ENCODE measurements around the gene OR2J2.
"Not testable (repeated sequence)": the region's sequence is repeated elsewhere in the genome, so short reads cannot be mapped to it uniquely, and the experiment has no call there.

OR2J2 gene

DNA sequence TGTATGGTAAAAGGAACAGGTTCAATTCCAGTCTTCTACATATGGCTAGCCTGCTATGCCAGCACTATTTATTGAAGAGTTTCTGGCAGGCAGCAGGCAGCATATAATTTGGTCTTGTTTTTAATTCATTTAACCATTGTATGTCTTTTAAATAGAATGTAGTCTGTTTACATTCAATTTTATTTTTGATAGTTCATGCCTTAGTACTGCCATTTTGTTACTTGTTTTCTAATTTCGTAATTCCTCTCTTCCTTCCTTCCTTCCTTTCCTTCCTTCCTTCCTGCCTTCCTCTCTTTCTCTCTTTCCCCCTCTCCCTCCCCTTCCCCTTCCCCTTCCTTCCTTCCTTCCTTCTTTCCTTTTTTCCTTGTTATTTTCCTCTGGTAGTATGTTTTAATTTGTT is 17.6 kb upstream of the OR2J2 start:
- Histone ChIP-seq H3K9me3 (ENCODE audit: control insufficient read depth, low read length) (no peaks in the 10 kb centered on the region), H3K36me3 (ENCODE audit: control insufficient read depth, insufficient read depth, low read length) (no peaks in the 10 kb centered on the region), H3K4me1 (ENCODE audit: control insufficient read depth, insufficient read depth, low read length, poor library complexity, severe bottlenecking) (no peaks in the 10 kb centered on the region), H3K27ac (ENCODE audit: insufficient read depth, low read length, poor library complexity, severe bottlenecking) (no peak overlapping the region), H3K27me3 (replicated peaks; ENCODE audit: control insufficient read depth, insufficient read depth, low read length, poor library complexity, severe bottlenecking) (no peaks in the 10 kb centered on the region), H3K4me3 (ENCODE audit: insufficient read depth, low read depth, low read length, poor library complexity, severe bottlenecking) (no peak overlapping the region)
- no peak for DNase-seq

DNA sequence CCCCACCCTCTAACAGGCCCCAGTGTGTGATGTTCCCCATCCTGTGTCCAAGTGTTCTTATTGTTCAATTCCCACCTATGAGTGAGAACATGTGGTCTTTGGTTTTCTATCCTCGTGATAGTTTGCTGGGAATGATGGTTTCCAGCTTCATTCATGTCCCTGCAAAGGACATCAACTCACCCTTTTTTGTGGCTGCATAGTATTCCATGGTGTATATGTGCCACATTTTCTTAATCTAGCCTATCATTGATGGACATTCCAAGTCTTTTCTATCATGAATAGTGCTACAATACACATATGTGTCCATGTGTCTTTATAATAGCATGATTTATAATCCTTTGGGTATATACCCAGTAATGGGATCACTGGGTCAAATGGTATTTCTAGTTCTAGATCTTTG is 15.5 kb upstream of the OR2J2 start:
- not testable (repeated sequence) for H3K36me3 ChIP-seq (ENCODE audit: control insufficient read depth, insufficient read depth, low read length); H3K4me3 ChIP-seq (ENCODE audit: insufficient read depth, low read depth, low read length, poor library complexity, severe bottlenecking); H3K27ac ChIP-seq (ENCODE audit: insufficient read depth, low read length, poor library complexity, severe bottlenecking); DNase-seq; H3K4me1 ChIP-seq (ENCODE audit: control insufficient read depth, insufficient read depth, low read length, poor library complexity, severe bottlenecking); H3K9me3 ChIP-seq (ENCODE audit: control insufficient read depth, low read length); H3K27me3 ChIP-seq (replicated peaks; ENCODE audit: control insufficient read depth, insufficient read depth, low read length, poor library complexity, severe bottlenecking)

DNA sequence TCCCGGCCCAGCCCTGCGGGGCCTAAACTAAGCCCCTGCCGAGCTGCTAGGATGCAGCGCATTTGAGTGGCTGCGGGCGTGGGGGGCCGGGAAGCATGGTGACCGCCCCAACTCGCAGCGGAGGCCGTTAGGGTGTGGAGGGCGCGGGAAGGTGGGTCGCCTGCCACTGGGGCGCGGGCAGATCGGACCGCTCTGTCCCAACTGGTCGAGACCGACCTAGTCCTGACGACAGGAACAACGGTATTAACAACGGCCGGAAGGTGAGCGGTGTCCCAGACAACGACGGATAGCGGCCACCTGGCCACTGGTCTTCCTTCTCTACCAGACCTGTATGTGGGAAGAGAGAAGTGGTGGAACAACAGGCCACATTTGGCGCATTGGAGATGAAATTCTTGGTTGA is 10.8 kb upstream of the OR2J2 start:
- H3K27ac ChIP-seq (ENCODE audit: insufficient read depth, low read length, poor library complexity, severe bottlenecking); H3K36me3 ChIP-seq (ENCODE audit: control insufficient read depth, insufficient read depth, low read length); H3K4me3 ChIP-seq (ENCODE audit: insufficient read depth, low read depth, low read length, poor library complexity, severe bottlenecking); H3K4me1 ChIP-seq (ENCODE audit: control insufficient read depth, insufficient read depth, low read length, poor library complexity, severe bottlenecking); DNase-seq; H3K27me3 ChIP-seq (replicated peaks; ENCODE audit: control insufficient read depth, insufficient read depth, low read length, poor library complexity, severe bottlenecking); H3K9me3 ChIP-seq (ENCODE audit: control insufficient read depth, low read length): not testable (repeated sequence)

DNA sequence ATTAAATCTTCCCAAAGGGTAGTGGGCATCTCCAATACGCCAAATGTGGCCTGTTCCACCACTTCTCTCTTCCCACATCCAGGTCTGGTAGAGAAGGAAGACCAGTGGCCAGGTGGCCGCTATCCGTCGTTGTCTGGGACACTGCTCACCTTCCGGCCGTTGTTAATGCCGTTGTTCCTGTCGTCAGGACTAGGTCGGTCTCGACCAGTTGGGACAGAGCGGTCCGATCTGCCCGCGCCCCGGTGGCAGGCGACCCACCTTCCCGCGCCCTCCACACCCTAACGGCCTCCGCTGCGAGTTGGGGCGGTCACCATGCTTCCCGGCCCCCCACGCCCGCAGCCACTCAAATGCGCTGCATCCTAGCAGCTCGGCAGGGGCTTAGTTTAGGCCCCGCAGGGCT is 5.1 kb upstream of the OR2J2 start:
- H3K9me3 ChIP-seq (ENCODE audit: control insufficient read depth, low read length); H3K36me3 ChIP-seq (ENCODE audit: control insufficient read depth, insufficient read depth, low read length); H3K27me3 ChIP-seq (replicated peaks; ENCODE audit: control insufficient read depth, insufficient read depth, low read length, poor library complexity, severe bottlenecking); H3K4me1 ChIP-seq (ENCODE audit: control insufficient read depth, insufficient read depth, low read length, poor library complexity, severe bottlenecking); H3K4me3 ChIP-seq (ENCODE audit: insufficient read depth, low read depth, low read length, poor library complexity, severe bottlenecking); H3K27ac ChIP-seq (ENCODE audit: insufficient read depth, low read length, poor library complexity, severe bottlenecking); DNase-seq: not testable (repeated sequence)

DNA sequence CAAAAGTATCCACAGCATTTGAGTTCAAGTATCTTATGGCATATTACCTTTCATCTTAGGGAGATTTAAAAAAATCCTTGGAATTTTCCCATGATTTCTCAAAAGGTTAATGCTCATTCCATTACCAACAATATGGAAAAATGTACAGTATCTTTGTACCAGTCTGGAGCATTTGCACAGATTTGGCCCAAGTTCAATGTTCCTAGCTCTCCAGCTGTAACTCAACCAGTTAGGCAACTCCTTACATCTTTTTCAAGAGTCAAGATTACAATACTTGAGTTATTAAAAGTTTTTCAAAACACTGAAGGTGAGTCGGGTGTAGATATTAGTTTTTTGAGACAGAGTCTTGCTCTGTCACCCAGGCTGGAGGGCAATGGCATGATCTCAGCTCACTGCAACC is 1.0 kb downstream of the OR2J2 start:
- Histone ChIP-seq H3K27me3 (replicated peaks; ENCODE audit: control insufficient read depth, insufficient read depth, low read length, poor library complexity, severe bottlenecking) (no peaks in the 10 kb centered on the region), H3K27ac (ENCODE audit: insufficient read depth, low read length, poor library complexity, severe bottlenecking) (no peak overlapping the region), H3K9me3 (ENCODE audit: control insufficient read depth, low read length) (no peaks in the 10 kb centered on the region), H3K4me1 (ENCODE audit: control insufficient read depth, insufficient read depth, low read length, poor library complexity, severe bottlenecking) (no peaks in the 10 kb centered on the region), H3K36me3 (ENCODE audit: control insufficient read depth, insufficient read depth, low read length) (no peaks in the 10 kb centered on the region), H3K4me3 (ENCODE audit: insufficient read depth, low read depth, low read length, poor library complexity, severe bottlenecking) (no peak overlapping the region)
- DNase-seq, result no peak

DNA sequence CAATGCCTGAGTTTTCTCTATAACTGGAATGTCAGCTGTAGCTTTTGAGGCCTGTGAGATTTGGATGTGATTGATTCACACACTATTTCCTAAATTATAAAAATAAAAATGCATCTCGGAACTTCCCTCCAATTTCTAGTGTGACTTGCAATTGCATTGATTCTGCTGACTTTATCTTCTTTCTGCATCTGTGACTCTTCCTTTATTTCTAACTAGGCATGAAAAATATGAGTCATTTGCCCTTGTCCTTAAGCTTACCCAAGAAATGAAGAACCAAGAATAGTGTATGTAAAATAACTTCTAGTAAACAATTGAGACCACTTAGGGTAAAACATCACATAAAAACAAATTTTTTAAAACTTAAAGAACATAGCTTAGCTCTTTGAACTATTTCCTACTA is 12.9 kb downstream of the OR2J2 start:
- Histone ChIP-seq H3K4me1 (ENCODE audit: control insufficient read depth, insufficient read depth, low read length, poor library complexity, severe bottlenecking) (no peaks in the 10 kb centered on the region), H3K4me3 (ENCODE audit: insufficient read depth, low read depth, low read length, poor library complexity, severe bottlenecking) (no peak overlapping the region), H3K9me3 (ENCODE audit: control insufficient read depth, low read length) (no peaks in the 10 kb centered on the region), H3K27me3 (replicated peaks; ENCODE audit: control insufficient read depth, insufficient read depth, low read length, poor library complexity, severe bottlenecking) (peaks cover 3% of the 10 kb centered on the region), H3K27ac (ENCODE audit: insufficient read depth, low read length, poor library complexity, severe bottlenecking) (no peak overlapping the region), H3K36me3 (ENCODE audit: control insufficient read depth, insufficient read depth, low read length) (no peaks in the 10 kb centered on the region)
- no peak for DNase-seq

DNA sequence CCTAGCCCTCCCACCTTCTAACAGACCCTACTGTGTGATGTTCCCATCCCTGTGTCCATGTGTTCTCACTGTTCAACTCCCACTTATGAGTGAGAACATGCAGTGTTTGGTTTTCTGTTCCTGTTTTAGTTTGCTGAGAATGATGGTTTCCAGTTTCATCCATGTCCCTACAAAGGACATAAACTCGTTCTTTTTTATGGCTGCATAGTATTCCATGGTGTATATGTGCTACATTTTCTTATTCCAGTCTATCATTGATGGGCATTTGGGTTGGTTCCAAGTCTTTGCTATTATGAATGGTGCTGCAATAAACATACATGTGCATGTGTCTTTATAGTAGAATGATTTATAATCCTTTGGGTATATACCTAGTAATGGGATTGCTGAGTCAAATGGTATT is 18.0 kb downstream of the OR2J2 start:
- not testable (repeated sequence) for H3K9me3 ChIP-seq (ENCODE audit: control insufficient read depth, low read length); H3K27me3 ChIP-seq (replicated peaks; ENCODE audit: control insufficient read depth, insufficient read depth, low read length, poor library complexity, severe bottlenecking); H3K4me1 ChIP-seq (ENCODE audit: control insufficient read depth, insufficient read depth, low read length, poor library complexity, severe bottlenecking); DNase-seq; H3K4me3 ChIP-seq (ENCODE audit: insufficient read depth, low read depth, low read length, poor library complexity, severe bottlenecking); H3K36me3 ChIP-seq (ENCODE audit: control insufficient read depth, insufficient read depth, low read length); H3K27ac ChIP-seq (ENCODE audit: insufficient read depth, low read length, poor library complexity, severe bottlenecking)

DNA sequence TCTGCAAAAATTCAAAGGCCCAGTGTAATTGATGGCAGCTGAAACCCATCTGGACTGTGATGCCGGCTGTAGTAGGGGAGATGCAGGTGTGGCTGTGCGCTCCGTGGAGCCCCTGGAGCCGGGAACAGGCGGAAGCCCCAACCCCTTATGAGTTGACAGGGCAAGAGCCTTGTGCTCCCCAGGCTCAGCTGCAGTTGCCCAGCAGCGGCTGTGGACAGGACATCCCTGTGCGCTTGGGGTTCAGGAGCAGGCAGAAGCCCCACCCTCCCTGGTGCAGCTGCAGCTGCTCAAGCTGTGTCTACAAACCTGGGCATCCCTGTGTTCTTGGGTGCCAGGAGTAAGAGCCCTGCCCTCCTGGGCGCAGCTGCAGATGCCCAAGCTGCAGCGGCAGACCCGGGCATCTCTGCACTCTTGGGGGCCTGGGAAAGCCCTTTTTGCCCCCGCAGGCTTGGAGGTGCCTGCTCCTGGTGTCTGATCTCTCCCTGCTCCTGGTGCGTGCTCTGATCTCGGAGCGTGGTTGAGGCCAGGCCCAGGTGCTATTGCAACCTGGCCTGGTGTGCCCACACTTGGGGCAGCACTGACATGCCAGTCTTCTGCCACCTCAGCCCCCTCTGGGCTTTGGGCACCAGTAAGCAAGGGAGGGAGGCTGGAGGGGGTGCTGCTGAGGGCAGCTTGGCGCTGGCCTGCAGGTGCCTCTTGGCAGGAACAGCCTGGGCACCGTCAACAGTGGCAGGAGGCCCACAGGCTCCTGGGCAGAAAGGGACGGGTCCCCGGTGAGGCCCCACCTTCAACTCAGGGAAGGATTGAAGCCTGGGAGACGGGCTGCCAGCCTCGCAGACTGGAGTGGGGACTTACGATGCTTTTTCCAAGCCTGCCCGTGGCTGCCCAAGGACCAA is 30.3 kb downstream of the OR2J2 start:
- H3K27me3 ChIP-seq (replicated peaks; ENCODE audit: control insufficient read depth, insufficient read depth, low read length, poor library complexity, severe bottlenecking), result no peaks in the 10 kb centered on the region
- H3K27ac ChIP-seq (ENCODE audit: insufficient read depth, low read length, poor library complexity, severe bottlenecking), result no peak overlapping the region
- H3K4me3 ChIP-seq (ENCODE audit: insufficient read depth, low read depth, low read length, poor library complexity, severe bottlenecking), result no peak overlapping the region
- DNase-seq, result no peak
- no peaks in the 10 kb centered on the region for H3K9me3 ChIP-seq (ENCODE audit: control insufficient read depth, low read length)
- H3K4me1 ChIP-seq (ENCODE audit: control insufficient read depth, insufficient read depth, low read length, poor library complexity, severe bottlenecking), result no peaks in the 10 kb centered on the region
- no peaks in the 10 kb centered on the region for H3K36me3 ChIP-seq (ENCODE audit: control insufficient read depth, insufficient read depth, low read length)

DNA sequence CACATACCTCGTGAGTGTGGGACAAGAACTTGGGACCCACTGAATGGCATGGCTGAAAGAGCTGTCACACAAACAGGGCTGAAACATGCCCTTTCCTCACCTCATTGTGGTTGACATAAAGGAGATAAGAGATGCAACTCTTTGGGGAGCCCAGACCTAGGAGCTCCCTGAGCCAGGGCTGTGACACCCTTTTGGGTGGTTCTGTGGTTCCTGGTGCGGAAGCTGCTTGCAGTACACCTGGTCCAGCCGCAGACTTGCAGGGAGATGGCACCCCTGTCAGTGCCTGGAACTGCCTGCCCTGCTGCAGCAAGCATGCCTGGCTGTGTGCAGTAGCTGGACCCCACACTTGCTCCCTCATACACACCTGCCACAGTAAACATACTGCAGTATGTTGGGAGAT is 31.3 kb downstream of the OR2J2 start:
- no peak for DNase-seq
- H3K27ac ChIP-seq (ENCODE audit: insufficient read depth, low read length, poor library complexity, severe bottlenecking), result no peak overlapping the region
- H3K4me1 ChIP-seq (ENCODE audit: control insufficient read depth, insufficient read depth, low read length, poor library complexity, severe bottlenecking), result no peaks in the 10 kb centered on the region
- no peaks in the 10 kb centered on the region for H3K27me3 ChIP-seq (replicated peaks; ENCODE audit: control insufficient read depth, insufficient read depth, low read length, poor library complexity, severe bottlenecking)
- H3K9me3 ChIP-seq (ENCODE audit: control insufficient read depth, low read length), result no peaks in the 10 kb centered on the region
- H3K4me3 ChIP-seq (ENCODE audit: insufficient read depth, low read depth, low read length, poor library complexity, severe bottlenecking), result no peak overlapping the region
- H3K36me3 ChIP-seq (ENCODE audit: control insufficient read depth, insufficient read depth, low read length), result no peaks in the 10 kb centered on the region

DNA sequence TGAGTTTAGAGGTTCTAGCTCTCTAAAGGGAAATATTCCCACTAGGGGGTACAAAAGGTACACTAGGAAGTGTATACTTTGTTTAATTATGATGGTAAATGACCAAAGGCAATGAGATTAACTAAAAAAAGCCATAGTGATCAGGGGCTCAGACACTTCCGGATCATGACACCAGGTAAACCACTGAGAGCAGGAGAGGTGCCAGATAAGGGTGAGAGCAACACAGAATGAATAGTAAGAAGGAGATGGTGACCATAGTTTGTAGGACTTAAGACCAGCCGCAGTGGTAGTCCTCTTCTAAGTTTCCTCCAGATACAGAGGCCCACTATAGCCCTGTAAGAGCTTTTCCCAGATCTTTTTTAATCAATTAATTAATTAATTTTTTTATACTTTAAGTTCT is 40.8 kb downstream of the OR2J2 start:
- no peak for DNase-seq
- no peaks in the 10 kb centered on the region for H3K9me3 ChIP-seq (ENCODE audit: control insufficient read depth, low read length)
- H3K27me3 ChIP-seq (replicated peaks; ENCODE audit: control insufficient read depth, insufficient read depth, low read length, poor library complexity, severe bottlenecking), result no peaks in the 10 kb centered on the region
- H3K27ac ChIP-seq (ENCODE audit: insufficient read depth, low read length, poor library complexity, severe bottlenecking), result no peak overlapping the region
- H3K4me3 ChIP-seq (ENCODE audit: insufficient read depth, low read depth, low read length, poor library complexity, severe bottlenecking), result no peak overlapping the region
- H3K36me3 ChIP-seq (ENCODE audit: control insufficient read depth, insufficient read depth, low read length), result no peaks in the 10 kb centered on the region
- no peaks in the 10 kb centered on the region for H3K4me1 ChIP-seq (ENCODE audit: control insufficient read depth, insufficient read depth, low read length, poor library complexity, severe bottlenecking)
